GM23338 (cell line): ENCODE data around the gene SIVA1.

Experiments used
- CTCF ChIP-seq, 2 experiments: fragments of 200-600 bp in 1 of 2; sonication (generic) in 1 of 2; conservative IDR thresholded peaks; 2 replicates each; pipeline versions ENCODE4 v1.5.1 to v1.6.1; 2016 to 2017; ENCODE audit warnings: antibody characterized with exemption in 2 of 2, low read depth in 2 of 2, mild to moderate bottlenecking in 2 of 2, moderate library complexity in 1 of 2
- EZH2 ChIP-seq: fragments of 200-600 bp; sonication (generic); IDR thresholded peaks from one replicate; pipeline ENCODE4 v1.8.0; 2017; ENCODE audit warnings: antibody characterized with exemption, mild to moderate bottlenecking, low read depth; ENCODE audit not compliant: unreplicated experiment
- POLR2AphosphoS5 ChIP-seq: IDR thresholded peaks from 2 replicates; pipeline ENCODE4 v1.6.1; 2016; ENCODE audit warnings: antibody characterized with exemption, low read depth
- REST ChIP-seq: IDR thresholded peaks from one replicate; pipeline ENCODE4 v1.6.1; 2018; ENCODE audit warnings: antibody characterized with exemption; ENCODE audit not compliant: unreplicated experiment

GRCh38 chr14:104746934-104747481 lies 5.9 kb upstream of the SIVA1 start:
- no peak for TF ChIP-seq EZH2
- TF ChIP-seq CTCF (conservative IDR thresholded peaks at IDR 0.05; ENCODE audit: low read depth in 2 of 2): no peak
- no peak for TF ChIP-seq POLR2AphosphoS5
- no peak for TF ChIP-seq REST
